ENCODE results near the gene FAM222B.
"Not testable (repeated sequence)": the region's sequence is repeated elsewhere in the genome, so short reads cannot be mapped to it uniquely, and the experiment has no call there.

FAM222B gene

DNA sequence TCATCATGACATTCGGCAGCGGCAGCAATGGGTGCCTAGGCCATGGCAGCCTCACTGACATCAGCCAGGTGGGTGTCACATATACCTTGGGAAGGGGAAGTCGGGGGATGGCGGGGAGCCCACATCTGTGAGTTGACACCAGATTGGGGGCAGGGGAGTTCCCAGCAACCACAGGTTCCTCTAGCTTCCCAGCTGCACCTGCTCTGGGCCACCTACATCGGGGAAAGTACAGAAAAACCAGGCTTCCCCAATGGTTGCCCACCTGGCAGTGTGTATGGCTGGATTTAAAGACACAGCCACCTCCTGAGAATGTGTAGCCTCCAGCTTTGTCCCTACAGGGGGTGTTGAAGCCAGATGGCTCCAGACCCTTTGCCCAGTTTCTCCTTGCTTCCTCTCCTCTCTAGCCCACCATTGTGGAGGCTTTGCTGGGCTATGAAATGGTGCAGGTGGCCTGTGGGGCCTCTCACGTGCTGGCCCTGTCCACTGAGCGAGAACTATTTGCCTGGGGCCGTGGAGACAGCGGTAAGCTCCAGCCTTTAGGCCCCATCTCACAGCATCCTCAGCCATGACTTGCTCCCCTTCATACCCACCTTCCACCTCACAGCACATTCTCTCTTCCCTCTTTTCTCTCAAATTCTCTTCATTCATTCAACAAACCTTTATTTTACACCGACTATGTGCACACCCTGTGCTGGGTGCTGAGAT is 103.8 kb downstream of the FAM222B start:
- peak overlapping the region in 2 of 21 experiments; percentile 17 to 47 for H3K27ac ChIP-seq
- H3K4me3 ChIP-seq: no peak overlapping the region

- no peak overlapping the region for H3K4me3 ChIP-seq
Observed at GRCh38 chr17:28737770-28738679, 104.6 kb downstream of the FAM222B start.

DNA sequence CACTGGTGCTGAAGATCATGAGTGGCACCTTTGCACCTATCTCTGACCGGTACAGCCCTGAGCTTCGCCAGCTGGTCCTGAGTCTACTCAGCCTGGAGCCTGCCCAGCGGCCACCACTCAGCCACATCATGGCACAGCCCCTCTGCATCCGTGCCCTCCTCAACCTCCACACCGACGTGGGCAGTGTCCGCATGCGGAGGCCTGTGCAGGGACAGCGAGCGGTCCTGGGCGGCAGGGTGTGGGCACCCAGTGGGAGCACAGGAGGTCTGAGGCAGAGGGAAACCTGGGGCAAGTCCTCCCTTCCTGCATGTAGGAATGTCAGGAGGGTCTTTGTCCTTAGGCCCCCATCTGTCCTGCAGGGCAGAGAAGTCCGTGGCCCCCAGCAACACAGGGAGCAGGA is 105.3 kb downstream of the FAM222B start:
- H3K4me3 ChIP-seq: no peak overlapping the region
- H3K27ac ChIP-seq: peak overlapping the region in 1 of 21 experiments; percentile 54

More at GRCh38 chr17:28737770-28738679, 104.6 kb downstream of the FAM222B start:
- peak overlapping the region in 2 of 21 experiments; percentile 17 to 54 for H3K27ac ChIP-seq

DNA sequence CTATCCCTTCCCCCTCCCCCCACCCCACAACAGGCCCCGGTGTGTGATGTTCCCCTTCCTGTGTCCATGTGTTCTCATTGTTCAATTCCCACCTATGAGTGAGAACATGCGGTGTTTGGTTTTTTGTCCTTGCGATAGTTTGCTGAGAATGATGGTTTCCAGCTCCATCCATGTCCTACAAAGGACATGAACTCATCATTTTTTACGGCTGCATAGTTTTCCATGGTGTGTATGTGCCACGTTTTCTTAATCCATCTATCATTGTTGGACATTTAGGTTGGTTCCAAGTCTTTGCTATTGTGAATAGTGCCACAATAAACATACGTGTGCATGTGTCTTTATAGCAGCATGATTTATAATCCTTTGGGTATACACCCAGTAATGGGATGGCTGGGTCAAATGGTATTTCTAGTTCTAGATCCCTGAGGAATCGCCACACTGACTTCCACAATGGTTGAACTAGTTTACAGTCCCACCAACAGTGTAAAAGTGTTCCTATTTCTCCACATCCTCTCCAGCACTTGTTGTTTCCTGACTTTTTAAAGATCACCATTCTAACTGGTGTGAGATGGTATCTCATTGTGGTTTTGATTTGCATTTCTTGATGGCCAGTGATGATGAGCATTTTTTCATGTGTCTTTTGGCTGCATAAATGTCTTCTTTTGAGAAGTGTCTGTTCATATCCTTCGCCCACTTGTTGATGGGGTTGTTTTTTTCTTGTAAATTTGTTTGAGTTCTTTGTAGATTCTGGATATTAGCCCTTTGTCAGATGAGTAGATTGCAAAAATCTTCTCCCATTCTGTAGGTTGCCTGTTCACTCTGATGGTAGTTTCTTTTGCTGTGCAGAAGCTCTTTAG is 106.4 kb downstream of the FAM222B start:
- H3K4me3 ChIP-seq, H3K27ac ChIP-seq: not testable (repeated sequence)

DNA sequence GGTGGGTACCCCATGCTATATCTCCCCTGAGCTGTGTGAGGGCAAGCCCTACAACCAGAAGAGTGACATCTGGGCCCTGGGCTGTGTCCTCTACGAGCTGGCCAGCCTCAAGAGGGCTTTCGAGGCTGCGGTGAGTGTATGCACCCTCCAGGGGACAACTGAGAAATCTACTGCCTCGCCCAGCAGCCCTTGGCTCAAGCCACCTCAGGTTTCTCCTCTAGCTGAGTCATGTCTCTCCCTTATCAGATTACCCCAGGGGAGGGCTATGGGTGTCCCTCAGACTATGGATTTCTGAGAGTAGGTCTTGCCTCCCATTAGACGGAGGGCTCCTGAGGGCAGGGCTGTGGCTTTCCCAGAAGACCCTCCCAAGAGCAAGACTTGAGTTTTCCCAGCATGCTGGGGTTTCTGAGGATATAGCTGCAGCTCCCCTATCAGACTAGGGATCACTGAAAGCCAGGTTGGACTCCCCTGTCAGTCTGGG is 107.3 kb downstream of the FAM222B start:
- H3K27ac ChIP-seq: no peak overlapping the region

DNA sequence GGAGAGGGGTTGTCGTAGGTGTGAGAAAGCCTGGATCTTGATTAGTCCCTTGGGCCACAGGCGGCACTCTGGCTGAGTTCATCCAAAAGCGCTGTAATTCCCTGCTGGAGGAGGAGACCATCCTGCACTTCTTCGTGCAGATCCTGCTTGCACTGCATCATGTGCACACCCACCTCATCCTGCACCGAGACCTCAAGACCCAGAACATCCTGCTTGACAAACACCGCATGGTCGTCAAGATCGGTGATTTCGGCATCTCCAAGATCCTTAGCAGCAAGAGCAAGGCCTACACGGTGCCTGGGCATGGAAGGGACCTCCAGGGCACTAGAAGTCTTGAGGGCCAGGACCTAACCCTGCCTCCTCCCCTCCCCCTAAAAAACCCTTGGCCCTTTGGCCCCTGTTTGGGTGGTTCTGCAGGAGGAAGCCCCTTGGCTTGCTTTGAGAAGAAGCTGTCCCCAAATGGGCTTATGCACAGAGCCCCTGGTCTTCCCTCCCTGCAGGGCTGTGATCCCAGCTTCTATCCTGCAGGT is 107.8 kb downstream of the FAM222B start:
- H3K4me3 ChIP-seq: no peak overlapping the region

More for the DNA sequence above, 107.3 kb downstream of the FAM222B start:
- H3K4me3 ChIP-seq: no peak overlapping the region

GRCh38 chr17:28733346-28733745 is 109.2 kb downstream of the FAM222B start:
- Histone ChIP-seq H3K4me3 (no peak overlapping the region), H3K27ac (no peak overlapping the region)

More for the DNA sequence above, 107.8 kb downstream of the FAM222B start:
- no peak overlapping the region for H3K27ac ChIP-seq

DNA sequence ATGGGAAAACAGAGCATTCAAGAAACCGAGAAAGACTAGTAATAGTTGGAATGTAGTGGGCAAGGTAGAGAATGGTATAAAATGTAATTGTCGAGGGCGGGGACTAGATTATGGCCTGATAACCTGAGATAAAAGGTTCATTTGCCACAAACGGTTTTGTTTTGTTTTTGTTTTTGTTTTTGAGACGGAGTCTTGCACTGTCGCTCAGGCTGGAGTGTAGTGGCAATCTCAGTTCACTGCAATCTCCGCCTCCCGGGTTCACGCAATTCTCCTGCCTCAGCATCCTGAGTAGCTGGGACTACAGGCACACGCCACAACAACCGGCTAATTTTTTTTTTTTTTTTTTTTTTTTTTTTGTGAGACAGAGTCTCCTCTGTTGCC is 112.7 kb downstream of the FAM222B start:
- H3K27ac ChIP-seq: no peak overlapping the region

DNA sequence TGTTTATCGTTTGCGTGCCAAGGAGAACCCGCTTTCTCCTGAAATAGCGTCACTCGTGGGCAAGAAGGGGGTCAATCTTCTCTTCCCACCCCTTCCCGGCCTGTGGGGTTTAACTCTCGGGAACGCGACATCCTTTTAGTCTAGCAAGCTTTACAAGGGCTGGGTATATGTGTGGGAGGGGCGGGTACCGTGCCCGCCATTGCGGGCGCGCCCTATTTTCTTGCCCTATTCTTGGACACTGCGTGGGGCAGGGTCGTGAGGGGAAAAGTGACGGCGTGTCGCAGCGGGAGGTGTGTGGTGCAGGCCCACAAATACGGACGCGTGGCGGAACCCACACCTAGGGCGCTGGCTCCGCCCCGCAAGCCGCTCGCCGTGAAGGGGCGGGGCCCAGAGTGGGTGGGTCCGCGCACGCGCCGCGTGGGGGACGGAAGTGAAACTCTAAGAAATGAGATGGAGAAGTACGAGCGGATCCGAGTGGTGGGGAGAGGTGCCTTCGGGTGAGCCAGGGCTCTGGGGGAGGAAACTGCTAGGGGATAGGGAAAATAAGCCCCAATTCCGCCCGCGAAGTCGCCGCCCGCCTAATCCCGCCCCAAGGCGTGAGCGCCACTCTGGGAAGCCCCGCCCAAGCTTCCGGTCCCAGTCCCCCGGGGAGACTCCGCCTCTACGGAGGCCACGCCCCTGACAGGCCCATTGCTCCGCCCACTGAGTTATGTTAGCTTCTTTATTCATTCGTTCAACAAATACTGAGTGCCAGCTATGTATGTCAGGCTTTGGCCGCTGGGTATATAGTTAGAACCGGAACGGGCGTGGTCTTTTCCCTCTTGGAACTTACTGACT is 114.0 kb downstream of the FAM222B start, which contains the start of gene NEK8:
Gene NEK8 (plus strand): TSS at position 425 of the 837 bp plus-strand sequence. CDS start 26 bp downstream, at position 451.
- H3K4me3 ChIP-seq: peak within 1 kb of the TSS; percentile 51 to 71 (median 60)
- H3K27ac ChIP-seq: peak within 1 kb of the TSS; percentile 54 to 100 (median 96)

More for the DNA sequence above, 112.7 kb downstream of the FAM222B start:
- no peak overlapping the region for H3K4me3 ChIP-seq

DNA sequence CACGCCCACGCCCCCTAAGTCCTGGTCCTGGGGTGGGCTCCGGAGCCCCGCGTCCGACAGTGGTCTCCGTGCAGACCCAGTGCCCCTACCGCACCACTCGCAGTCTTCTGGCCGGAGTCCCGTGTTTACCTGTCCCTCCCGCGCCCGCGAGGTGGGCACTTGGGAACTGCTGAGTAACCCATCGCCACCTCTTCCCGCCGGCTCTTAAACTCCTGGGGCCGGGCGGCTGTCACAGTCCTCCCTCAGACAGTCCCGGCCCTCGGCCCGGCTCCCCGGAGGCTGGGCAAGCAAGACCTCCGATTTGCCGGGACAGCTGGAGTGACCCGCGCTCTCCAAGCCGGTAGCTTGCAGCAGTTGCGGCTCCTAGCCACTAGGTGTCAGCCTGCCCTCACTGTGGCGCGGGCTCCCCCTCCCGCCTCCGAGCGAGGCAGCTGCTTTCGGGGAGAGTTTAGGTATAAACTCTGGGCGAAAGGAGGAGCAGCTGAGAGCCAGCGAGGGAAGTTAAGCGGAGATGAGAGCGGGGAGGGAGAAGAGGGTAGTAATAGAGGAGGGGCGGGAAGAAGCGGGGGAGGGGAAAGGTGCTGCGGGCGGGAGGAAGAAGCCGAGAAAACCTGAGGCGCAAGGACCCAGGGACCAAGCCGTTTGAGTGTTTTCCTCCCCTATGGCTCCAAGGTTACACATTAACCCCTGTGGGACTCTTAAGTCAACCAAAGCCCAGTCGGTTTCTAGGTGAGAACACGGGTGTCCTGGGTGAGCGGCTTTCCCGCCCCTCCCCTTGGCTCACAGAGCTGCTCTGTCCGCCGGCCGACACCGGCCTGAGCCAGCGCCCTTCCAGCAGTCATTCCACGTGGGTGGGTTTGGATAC is 115.7 kb downstream of the FAM222B start:
- Histone ChIP-seq H3K27ac (peak overlapping the region in 20 of 21 experiments; percentile 37 to 100 (median 96)), H3K4me3 (peak overlapping the region; percentile 56 to 71 (median 62))

- Histone ChIP-seq H3K27ac (peak within 1 kb of the TSS in 20 of 21 experiments; percentile 55 to 100 (median 96)), H3K4me3 (peak within 1 kb of the TSS; percentile 56 to 71 (median 62))
Observed at GRCh38 chr17:28726226-28726626, 116.4 kb downstream of the FAM222B start, which contains the start of gene TLCD1. TSS of gene TLCD1 (minus strand) at chr17:28726233. CDS start at chr17:28726097, 136 bp downstream.

GRCh38 chr17:28725660-28726225 is 116.8 kb downstream of the FAM222B start:
- peak overlapping the region in 20 of 21 experiments; percentile 48 to 99 (median 86) for H3K27ac ChIP-seq
- H3K4me3 ChIP-seq: peak overlapping the region; percentile 56 to 71 (median 62)

GRCh38 chr17:28725166-28725659 is 117.4 kb downstream of the FAM222B start:
- peak overlapping the region; percentile 56 to 71 (median 62) for H3K4me3 ChIP-seq
- H3K27ac ChIP-seq: peak overlapping the region in 20 of 21 experiments; percentile 48 to 99 (median 86)

DNA sequence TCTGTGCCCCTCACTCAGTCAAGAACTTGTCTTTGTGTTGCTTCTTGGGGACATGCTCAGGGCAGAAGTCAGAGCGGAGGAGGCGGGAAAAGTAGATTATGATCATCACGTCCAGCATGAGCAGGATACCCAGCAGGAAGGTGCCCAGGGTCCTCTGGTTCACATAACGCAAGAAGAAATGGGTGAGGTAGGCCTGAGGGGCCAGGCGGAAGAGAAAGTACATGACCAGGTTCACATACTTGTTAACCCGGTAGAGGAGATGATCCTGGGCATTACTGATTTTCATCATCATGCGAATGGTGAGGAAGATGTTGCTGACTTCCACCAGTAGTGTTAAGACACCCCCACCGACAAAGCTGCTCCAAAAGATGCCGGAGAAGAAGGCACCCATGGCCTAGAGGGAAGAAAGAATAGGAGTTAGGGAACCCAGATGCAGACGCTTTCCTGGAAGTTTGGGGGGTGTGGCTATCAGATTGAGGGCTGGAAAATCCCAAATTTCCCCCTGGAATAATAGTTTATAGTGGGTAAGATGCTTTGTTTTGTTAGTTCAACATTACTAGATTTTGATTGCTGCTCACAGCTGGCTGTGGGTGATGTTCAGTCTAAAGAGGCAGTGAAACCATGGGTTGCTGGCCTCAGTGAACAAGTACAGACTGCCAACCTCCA is 118.0 kb downstream of the FAM222B start:
- Histone ChIP-seq H3K4me3 (peak overlapping the region in 2 of 7 experiments; percentile 60 to 63), H3K27ac (peak overlapping the region in 13 of 21 experiments; percentile 20 to 99 (median 86))

DNA sequence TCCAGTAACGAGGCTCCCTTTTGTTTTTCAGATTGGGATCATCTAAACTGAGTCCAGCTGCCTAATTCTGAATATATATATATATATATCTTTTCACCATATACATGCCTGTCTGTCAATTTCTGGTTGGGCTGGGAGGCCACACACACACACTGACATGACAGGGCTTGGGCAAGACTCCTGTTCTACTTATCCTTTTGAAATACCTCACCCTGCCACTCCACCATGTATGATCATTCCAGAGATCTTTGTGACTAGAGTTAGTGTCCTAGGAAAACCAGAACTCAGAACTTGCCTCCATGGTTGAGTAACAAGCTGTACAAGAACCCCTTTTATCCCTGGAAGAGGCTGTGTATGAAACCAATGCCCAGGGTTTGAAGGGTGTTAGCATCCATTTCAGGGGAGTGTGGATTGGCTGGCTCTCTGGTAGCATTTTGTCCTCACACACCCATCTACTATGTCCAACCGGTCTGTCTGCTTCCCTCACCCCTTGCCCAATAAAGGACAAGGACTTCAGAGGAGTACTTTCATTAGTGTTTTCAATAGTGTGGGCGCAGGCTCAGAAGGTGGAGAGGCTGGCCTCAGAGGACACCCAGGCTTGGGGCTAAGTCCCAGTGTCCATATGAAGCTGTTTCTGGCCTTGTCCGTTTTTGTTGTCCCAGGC is 118.6 kb downstream of the FAM222B start:
- H3K4me3 ChIP-seq: not testable (repeated sequence)
- H3K27ac ChIP-seq: peak overlapping the region in 10 of 21 experiments; percentile 2 to 98 (median 38)

Measured in skin epidermis (tissue), 12 donors.